ENCODE measurements around the gene LHX8. TPM values are rescaled to one million over a fixed set of nuclear protein-coding genes. Genes with fewer than 3 reads are reported as not detected.
"Not testable (repeated sequence)": the region's sequence is repeated elsewhere in the genome, so short reads cannot be mapped to it uniquely, and the experiment has no call there.

The LHX8 gene
- not detected for polyA plus RNA-seq (2012; ENCODE audit: insufficient read depth, insufficient read length)

- H3K4me3 ChIP-seq (ENCODE audit: low read length): no peak within 1 kb of the TSS
- no peak for DNase-seq (ENCODE audit: low read depth, low spot score)
Observed at GRCh38 chr1:75133750-75134646, at the start of gene LHX8. LHX8 (plus strand) TSS chr1:75134388; CDS start chr1:75136615, 2,227 bp downstream.

GRCh38 chr1:75085931-75086330 is 48.3 kb upstream of the LHX8 start:
- no peak overlapping the region for H3K4me3 ChIP-seq (ENCODE audit: low read length)
- DNase-seq (ENCODE audit: low read depth, low spot score): no peak

- H3K4me3 ChIP-seq (ENCODE audit: low read length): no peak overlapping the region
- no peak for DNase-seq (ENCODE audit: low read depth, low spot score)
Observed at GRCh38 chr1:75087278-75087677, 46.9 kb upstream of the LHX8 start.

- no peak overlapping the region for H3K4me3 ChIP-seq (ENCODE audit: low read length)
- no peak for DNase-seq (ENCODE audit: low read depth, low spot score)
Observed at GRCh38 chr1:75092141-75092540, 42.0 kb upstream of the LHX8 start.

GRCh38 chr1:75097654-75098053 is 36.5 kb upstream of the LHX8 start:
- H3K4me3 ChIP-seq (ENCODE audit: low read length): no peak overlapping the region
- no peak for DNase-seq (ENCODE audit: low read depth, low spot score)

DNA sequence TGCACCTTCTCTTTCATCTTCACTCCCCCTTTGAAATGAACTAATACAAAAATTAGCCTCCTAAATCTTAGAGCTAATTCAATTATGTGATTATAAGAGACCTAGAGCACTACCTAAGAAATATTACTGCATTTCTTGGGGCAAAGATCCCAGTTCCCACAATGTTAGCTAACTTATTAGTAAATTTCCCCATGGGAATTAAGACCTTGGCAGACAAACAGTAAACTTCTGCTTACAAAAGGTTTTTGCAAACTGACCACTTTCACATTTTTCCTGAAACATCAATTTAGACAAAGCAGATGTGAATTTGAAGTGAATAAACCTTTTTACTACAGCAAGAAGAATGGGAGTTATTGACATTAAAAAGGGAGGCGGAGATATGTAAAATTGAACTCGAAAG is 34.6 kb upstream of the LHX8 start:
- no peak overlapping the region for H3K4me3 ChIP-seq (ENCODE audit: low read length)
- DNase-seq (ENCODE audit: low read depth, low spot score): no peak

DNA sequence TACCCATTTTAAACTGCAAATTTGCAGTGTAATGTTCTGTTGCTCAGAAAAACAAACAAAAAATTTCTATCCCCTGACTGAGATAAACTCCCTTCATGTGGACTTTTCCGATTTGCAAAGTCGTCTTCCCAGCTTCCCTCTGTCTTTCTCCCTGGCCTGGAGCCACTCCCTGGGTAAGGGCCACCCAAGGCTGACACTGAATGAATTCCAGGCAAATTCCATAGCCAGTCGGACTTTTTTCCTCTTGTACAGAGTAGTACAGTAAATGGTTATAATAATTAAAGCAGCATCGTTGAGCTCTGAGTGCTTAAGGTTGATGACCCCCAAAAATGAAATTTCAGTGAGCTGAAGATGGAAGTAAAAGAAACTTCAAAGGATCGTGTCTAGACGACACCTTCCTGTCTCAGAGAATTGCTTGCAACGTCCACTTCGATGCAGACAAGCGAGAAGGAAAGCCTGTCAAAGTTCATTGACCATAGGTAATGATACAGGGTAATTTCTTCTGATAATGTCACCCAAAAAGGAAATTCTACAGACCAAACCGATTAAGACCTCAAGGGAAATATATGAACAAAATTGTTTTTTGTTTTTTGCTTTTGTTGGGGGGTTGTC is 33.6 kb upstream of the LHX8 start:
- DNase-seq (ENCODE audit: low read depth, low spot score): no peak
- no peak overlapping the region for H3K4me3 ChIP-seq (ENCODE audit: low read length)

- H3K4me3 ChIP-seq (ENCODE audit: low read length); DNase-seq (ENCODE audit: low read depth, low spot score): not testable (repeated sequence)
Observed at GRCh38 chr1:75112362-75112951, 21.7 kb upstream of the LHX8 start.

GRCh38 chr1:75115654-75116053 is 18.5 kb upstream of the LHX8 start:
- no peak for DNase-seq (ENCODE audit: low read depth, low spot score)
- no peak overlapping the region for H3K4me3 ChIP-seq (ENCODE audit: low read length)

- no peak for DNase-seq (ENCODE audit: low read depth, low spot score)
- no peak overlapping the region for H3K4me3 ChIP-seq (ENCODE audit: low read length)
Observed at GRCh38 chr1:75123756-75124155, 10.4 kb upstream of the LHX8 start.

DNA sequence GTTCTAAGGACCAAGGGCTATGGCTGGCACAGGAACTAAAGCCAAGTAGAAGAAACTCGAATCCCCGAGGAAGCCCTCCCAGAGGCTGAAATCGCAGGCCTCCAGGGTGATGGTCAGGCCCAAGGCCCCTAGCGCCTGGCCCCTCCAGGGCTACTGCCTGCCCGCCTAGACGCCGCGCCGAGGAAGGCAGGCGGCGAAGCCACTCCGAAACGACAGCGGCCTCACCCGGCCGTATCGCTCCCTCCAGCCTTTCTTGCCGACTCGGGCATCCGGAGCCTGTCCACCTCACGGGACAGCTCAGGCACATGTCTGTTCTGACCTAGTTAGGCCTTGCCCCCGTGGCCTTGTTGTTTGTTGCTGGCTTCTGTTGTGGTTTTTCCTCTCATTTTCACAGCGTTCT is 9.7 kb upstream of the LHX8 start:
- H3K4me3 ChIP-seq (ENCODE audit: low read length): no peak overlapping the region
- DNase-seq (ENCODE audit: low read depth, low spot score): no peak

GRCh38 chr1:75125161-75125726 is 8.9 kb upstream of the LHX8 start:
- H3K4me3 ChIP-seq (ENCODE audit: low read length): no peak overlapping the region
- DNase-seq (ENCODE audit: low read depth, low spot score): no peak

DNA sequence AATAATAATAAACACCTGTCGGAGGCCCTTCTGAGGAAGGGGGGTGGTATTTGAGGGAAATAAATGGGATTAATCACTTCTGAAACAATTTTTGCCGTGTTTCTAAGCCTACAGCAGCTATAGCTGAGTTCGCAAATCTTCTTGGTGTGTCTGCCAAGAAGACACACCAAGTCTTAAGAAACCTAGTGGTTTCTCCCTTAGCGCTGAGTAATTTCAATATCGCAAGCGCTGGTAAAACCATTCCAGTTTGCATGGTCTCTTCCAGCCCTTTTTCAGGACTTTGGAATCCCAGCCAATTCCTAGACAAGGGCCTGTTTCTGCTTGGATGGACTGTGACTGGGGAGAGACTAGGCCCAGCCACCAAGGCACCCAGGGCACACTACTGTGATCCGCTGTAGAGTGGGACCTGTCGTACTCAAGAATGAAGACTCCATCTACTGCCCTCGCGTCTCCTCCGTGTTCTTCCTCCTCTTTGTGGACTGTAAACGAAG is 7.5 kb upstream of the LHX8 start:
- no peak for DNase-seq (ENCODE audit: low read depth, low spot score)
- H3K4me3 ChIP-seq (ENCODE audit: low read length): no peak overlapping the region

DNA sequence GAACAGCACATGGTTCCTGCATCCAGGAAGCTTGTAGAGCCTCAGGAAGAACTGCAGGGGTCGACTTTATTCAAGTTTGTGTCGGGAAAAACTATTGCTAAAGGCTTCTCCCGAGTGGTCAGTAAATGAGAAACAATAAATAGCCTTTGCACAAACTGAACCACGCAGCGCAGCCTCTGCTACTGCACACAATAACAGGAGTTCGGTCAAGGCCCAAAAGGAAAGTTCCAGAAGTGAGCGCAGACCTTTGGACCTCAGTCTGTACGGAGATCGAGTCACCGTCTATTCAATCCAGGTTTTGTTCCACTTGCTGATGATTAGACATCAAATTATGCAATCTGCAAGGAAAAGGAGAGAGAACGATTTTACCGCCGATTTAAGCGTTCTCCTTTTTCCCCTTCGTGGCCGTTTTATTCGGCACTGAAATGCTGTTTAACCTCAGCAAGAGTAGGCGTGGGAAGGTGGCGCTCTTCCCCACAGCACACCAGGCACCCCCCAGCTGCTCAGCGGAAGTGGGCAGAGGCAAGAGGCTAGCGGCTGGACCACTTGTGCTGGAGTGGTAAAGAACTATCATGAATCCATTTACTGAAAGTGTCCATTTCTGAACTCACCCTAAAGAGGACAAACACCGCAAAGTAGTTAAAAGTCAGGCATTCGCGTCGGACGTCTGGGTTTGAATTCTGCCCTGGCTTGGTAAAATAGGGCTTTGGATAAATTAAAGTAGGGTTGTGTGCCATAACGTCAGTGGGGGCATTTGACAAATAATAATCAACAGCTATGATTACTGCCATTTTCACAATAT is 6.1 kb upstream of the LHX8 start:
- DNase-seq (ENCODE audit: low read depth, low spot score): no peak
- H3K4me3 ChIP-seq (ENCODE audit: low read length): no peak overlapping the region

- H3K4me3 ChIP-seq (ENCODE audit: low read length): no peak overlapping the region
- no peak for DNase-seq (ENCODE audit: low read depth, low spot score)
Observed at GRCh38 chr1:75129660-75129982, 4.6 kb upstream of the LHX8 start.

DNA sequence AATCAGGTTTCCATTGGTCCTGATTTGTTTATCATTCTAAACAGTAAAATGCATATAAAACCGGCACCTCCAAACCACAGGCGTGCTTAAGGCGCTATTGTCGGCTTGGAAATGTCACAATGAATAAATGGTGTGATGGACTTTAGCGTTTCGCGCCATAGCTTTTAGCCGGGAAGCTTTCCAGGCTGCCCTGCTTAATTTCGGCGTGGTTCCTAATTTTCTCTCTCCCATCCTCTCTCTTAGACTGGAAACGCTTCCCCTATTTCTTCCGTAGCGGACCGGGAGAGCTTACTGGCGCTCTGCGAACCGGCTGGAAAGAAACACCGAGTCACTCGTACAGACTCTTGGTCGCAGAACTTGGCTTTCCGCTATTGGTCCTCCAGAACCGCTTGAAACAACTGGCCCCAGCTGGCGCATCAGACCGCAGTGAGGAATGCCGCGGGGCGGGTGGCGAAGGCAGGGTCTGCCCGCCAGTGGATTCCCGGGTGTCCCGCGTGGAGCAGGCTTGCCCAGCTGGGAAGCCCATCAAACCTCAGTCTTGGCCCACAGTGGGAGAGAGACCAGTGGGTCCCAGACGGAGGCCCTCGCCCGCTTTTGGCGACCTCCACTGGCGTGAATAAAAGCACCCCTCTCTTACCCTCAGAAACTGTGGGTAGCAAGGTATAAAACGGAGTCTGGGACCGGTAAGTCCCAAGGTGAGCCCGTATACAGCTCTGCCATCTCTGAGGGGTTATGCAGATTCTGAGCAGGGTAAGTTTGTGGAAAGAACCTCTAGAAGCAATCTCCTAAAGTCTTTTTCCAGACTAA is 4.0 kb upstream of the LHX8 start:
- no peak overlapping the region for H3K4me3 ChIP-seq (ENCODE audit: low read length)

DNA sequence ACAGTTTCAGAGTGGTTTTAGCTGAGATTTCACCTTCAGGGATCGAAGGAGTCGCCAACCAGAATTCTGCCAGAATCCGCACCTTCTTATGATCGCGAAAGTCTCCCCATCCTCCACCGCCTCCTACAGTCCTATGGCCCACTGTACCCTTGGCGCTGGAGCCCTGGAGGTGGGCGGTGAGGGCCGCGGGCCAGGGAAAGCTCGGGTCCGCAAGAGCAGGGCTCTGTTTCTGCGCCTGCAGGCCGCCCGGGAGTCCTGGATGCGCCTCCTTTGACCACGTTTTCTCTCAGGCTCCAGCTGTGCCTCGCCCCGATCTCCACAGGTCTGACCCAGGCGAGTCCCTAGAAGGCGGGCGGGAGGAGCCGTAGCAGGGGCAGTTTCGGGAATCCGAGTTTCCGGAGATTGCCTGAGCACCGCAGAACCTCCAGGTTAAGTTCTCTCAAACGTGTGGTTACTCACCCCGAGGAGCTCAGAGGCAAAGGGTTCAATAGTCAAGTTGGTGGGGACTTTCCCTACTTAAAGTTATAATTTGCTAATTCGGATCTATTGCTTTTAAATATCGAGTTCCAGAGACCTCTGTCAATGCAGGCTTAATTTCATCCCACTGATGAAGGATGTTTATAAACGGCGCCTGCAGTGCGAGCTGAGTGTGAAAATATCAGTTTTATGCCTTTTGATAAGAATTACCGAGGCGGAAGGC is 3.2 kb upstream of the LHX8 start:
- no peak for DNase-seq (ENCODE audit: low read depth, low spot score)
- no peak overlapping the region for H3K4me3 ChIP-seq (ENCODE audit: low read length)

More for the DNA sequence above, 4.0 kb upstream of the LHX8 start:
- no peak for DNase-seq (ENCODE audit: low read depth, low spot score)
